GM18507 (cell line): ENCODE measurements around the gene HSDL2.

Experiments used
- DNase-seq: peaks from one replicate; pipeline ENCODE4 v3.0.0; 2011; ENCODE audit warnings: low read depth; ENCODE audit not compliant: insufficient read length; ENCODE audit errors: extremely low spot score
- FAIRE-seq: peaks from 2 replicates; lab custom pipeline; 2011; peaks lifted over from hg19 to GRCh38; lab: Jason Lieb, UNC

Gene HSDL2

GRCh38 chr9:112520656-112521055, 140.7 kb downstream of the HSDL2 start:
- no peak for DNase-seq

More at GRCh38 chr9:112520656-112521055, 140.7 kb downstream of the HSDL2 start:
- no peak for FAIRE-seq
